ENCODE data around the gene CLEC18B.
"Not testable (repeated sequence)": the region's sequence is repeated elsewhere in the genome, so short reads cannot be mapped to it uniquely, and the experiment has no call there.

DNA sequence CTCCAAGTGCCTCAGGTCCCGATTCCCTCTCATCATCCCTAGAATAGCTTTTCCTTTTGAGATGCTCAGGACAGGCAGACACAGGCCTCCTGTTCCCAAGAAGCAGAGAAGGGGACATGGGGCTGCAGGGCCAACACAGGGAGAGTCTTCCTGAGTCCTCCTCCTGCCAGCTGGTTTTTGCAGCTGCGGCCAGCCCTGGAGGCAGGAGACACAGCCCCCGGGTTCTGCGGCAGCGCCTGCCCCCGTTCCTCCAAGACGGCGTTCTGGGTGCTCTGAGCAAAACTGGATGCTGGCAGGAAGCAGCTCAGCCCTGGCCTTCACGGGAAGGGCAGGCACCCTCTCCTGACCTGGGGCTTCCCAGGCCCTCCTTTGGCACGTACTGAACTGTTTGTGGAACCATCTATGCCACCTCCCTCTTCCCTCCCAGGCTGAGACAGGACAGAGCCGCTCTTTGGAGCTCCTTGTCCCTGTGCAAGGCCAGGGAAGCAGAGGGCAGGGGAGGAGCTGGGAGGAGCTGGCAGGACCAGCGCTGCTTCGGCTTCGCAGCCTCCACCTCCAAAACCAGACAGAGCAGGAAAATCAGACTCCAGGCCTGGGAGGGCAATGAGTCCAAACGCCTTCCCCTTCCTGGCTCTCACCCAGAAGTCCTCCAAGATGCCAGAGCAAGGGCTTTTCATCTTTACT is 22.9 kb downstream of the CLEC18B start:
- TF ChIP-seq, protein P1, sequence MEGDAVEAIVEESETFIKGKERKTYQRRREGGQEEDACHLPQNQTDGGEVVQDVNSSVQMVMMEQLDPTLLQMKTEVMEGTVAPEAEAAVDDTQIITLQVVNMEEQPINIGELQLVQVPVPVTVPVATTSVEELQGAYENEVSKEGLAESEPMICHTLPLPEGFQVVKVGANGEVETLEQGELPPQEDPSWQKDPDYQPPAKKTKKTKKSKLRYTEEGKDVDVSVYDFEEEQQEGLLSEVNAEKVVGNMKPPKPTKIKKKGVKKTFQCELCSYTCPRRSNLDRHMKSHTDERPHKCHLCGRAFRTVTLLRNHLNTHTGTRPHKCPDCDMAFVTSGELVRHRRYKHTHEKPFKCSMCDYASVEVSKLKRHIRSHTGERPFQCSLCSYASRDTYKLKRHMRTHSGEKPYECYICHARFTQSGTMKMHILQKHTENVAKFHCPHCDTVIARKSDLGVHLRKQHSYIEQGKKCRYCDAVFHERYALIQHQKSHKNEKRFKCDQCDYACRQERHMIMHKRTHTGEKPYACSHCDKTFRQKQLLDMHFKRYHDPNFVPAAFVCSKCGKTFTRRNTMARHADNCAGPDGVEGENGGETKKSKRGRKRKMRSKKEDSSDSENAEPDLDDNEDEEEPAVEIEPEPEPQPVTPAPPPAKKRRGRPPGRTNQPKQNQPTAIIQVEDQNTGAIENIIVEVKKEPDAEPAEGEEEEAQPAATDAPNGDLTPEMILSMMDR (IDR thresholded peaks at IDR 0.05): not testable (repeated sequence)
- TF ChIP-seq POLR2A (IDR thresholded peaks at IDR 0.05): not testable (repeated sequence)
